ENCODE data around the gene BCR. TPM values are rescaled to one million over a fixed set of nuclear protein-coding genes. Genes with fewer than 3 reads are reported as not detected.

Gene BCR
- total and polyA plus RNA-seq, 2 of the 13 experiments (the other 11 are each of a cell fraction or from before 2014, with no cell fraction given), result 19.9 to 33.6 TPM

- TF ChIP-seq, protein P1, sequence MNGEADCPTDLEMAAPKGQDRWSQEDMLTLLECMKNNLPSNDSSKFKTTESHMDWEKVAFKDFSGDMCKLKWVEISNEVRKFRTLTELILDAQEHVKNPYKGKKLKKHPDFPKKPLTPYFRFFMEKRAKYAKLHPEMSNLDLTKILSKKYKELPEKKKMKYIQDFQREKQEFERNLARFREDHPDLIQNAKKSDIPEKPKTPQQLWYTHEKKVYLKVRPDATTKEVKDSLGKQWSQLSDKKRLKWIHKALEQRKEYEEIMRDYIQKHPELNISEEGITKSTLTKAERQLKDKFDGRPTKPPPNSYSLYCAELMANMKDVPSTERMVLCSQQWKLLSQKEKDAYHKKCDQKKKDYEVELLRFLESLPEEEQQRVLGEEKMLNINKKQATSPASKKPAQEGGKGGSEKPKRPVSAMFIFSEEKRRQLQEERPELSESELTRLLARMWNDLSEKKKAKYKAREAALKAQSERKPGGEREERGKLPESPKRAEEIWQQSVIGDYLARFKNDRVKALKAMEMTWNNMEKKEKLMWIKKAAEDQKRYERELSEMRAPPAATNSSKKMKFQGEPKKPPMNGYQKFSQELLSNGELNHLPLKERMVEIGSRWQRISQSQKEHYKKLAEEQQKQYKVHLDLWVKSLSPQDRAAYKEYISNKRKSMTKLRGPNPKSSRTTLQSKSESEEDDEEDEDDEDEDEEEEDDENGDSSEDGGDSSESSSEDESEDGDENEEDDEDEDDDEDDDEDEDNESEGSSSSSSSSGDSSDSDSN (CRISPR knock-in tag; IDR thresholded peaks at IDR 0.05), result 0 out of 2 replicates have a peak, but pooled peaks have one; percentile 32
- TF ChIP-seq ZNF143 (CRISPR knock-in tag; IDR thresholded peaks at IDR 0.05) (no peak), HNRNPK (IDR thresholded peaks at IDR 0.05; ENCODE audit: low read depth, low read length, poor library complexity, severe bottlenecking) (no peak), ZSCAN21 (CRISPR knock-in tag; IDR thresholded peaks at IDR 0.05; ENCODE audit: borderline replicate concordance) (no peak)
- TF ChIP-seq, protein P2, sequence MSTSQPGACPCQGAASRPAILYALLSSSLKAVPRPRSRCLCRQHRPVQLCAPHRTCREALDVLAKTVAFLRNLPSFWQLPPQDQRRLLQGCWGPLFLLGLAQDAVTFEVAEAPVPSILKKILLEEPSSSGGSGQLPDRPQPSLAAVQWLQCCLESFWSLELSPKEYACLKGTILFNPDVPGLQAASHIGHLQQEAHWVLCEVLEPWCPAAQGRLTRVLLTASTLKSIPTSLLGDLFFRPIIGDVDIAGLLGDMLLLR (CRISPR knock-in tag; IDR thresholded peaks at IDR 0.05), result no peak
These were observed 38.5 kb downstream of the BCR start (continued) for GRCh38 chr22:23218867-23219251.

DNA sequence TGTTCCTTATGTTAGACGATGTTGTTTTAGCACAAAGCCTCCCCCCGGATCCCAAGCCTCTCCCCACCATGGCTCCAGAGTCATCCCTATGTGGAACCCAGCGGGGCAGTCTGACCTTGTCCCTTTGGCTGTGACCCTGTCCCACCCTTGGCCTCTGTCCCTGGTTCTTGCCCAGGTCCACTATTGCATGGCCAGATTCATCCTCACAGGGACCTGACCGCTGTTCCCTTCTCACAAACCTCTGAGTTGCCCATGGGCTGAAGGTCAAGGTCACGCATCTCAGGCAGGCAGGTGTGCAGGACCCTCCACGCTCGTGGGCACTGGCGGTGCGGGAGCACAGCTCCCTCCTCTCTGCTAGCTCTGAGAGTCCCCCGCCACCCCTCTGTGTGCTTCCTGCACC lies 39.0 kb downstream of the BCR start:
- no TSS peak for BruUV-seq (replicated peaks)
- peaks cover 0 to 2% of the 10 kb centered on the region in 2 experiments; a peak in 3 of 5 replicates for H3K36me3 ChIP-seq (replicated peaks in 1 of 2; ENCODE audit: control insufficient read depth in 1 of 2, insufficient read depth in 2 of 2, low read length in 2 of 2)
- no peaks in the 10 kb centered on the region for H3K27me3 ChIP-seq (ENCODE audit: control insufficient read depth in 1 of 2, insufficient read depth in 2 of 2, low read length in 2 of 2)
- DNase-seq (ENCODE audit: low spot score) (no peak), ATAC-seq (no peak), FAIRE-seq (no peak)
- POLR2A ChIA-PET, result no interaction called here
- CTCF ChIA-PET (ENCODE audit: low intra/inter-chr PET ratio, low total read pairs), result no interaction called here
- 93% methylated on average over 10 of the region's 10 CpGs for WGBS (ENCODE audit: low lambda C conversion rate)
- H3K9ac ChIP-seq (ENCODE audit: insufficient read depth, low read depth, low read length), result no peak overlapping the region
- no peaks in the 10 kb centered on the region for H3K9me3 ChIP-seq (ENCODE audit: low read length)
- intact Hi-C loops (cut with micrococcal nuclease; ENCODE audit: unreplicated experiment), result loop anchor here (5.0 kb wide), 1 partner anchor 33 kb away; no protein-coding TSS in a partner anchor
- H2AFZ ChIP-seq (ENCODE audit: low read length), result no peak overlapping the region
- TF ChIP-seq HNF4A (CRISPR knock-in tag; IDR thresholded peaks at IDR 0.05) (peak; percentile 51), ZBTB33 (CRISPR knock-in tag; IDR thresholded peaks at IDR 0.05) (peak; percentile 75), MIER2 (CRISPR knock-in tag; IDR thresholded peaks at IDR 0.05) (no peak), HNF4G (IDR thresholded peaks at IDR 0.05; ENCODE audit: borderline replicate concordance, low read depth, low read length) (peak; percentile 35; the same call in 1 of the 2 replicates), HNF4G (CRISPR knock-in tag; IDR thresholded peaks at IDR 0.05; ENCODE audit: borderline replicate concordance, low read depth) (peak; percentile 43; the same call in 1 of the 2 replicates)
- H3K4me1 ChIP-seq (ENCODE audit: insufficient read depth, low read length), result peaks cover 83% of the 10 kb centered on the region
- H3K4me2 ChIP-seq (ENCODE audit: low read depth, low read length), result no peak overlapping the region; the same call in 1 of the 2 replicates
- in situ Hi-C loops (cut with HindIII; ENCODE audit: extremely low pct_ligation_motif_present, low pct_unique_long_range_greater_than_20kb), result loop anchor here (5.0 kb wide), 1 partner anchor 37 kb away; the partner anchor contains the start of gene BCR
- no peak overlapping the region for H3K4me3 ChIP-seq (replicated peaks in 1 of 3; ENCODE audit: insufficient read depth in 1 of 3, low read depth in 2 of 3, low read length in 3 of 3)
- H3K79me2 ChIP-seq (ENCODE audit: insufficient read depth, low read length), result peaks cover 88% of the 10 kb centered on the region
- no peak overlapping the region for H3K27ac ChIP-seq (ENCODE audit: extremely low read length, insufficient read depth, low read length)
- peaks cover 50% of the 10 kb centered on the region for H4K20me1 ChIP-seq (ENCODE audit: insufficient read depth, low read length)
